Naive B cell (primary cell): ENCODE results near the gene KLHL12. TPM values are rescaled to one million over a fixed set of nuclear protein-coding genes. Genes with fewer than 3 reads are reported as not detected.

Source experiments
- ATAC-seq, 2 donors: fragments of 150-1000 bp; cut with Tn5 transposase; 2 replicates each; pipeline ENCODE4 v1.10.0; 2021; ENCODE audit warnings: low read depth in 2 of 2, mild to moderate bottlenecking in 2 of 2, moderate library complexity in 2 of 2
- DNase-seq: peaks from one replicate; pipeline ENCODE4 v3.0.0; 2022
- H3K27ac Mint-ChIP-seq, 6 donors: one replicate each; pipeline ENCODE4 v1.8.0; 2020 to 2022; ENCODE audit warnings: mild to moderate bottlenecking in 6 of 6, mixed read lengths in 6 of 6, moderate library complexity in 5 of 6, inconsistent platforms in 2 of 6
- H3K27me3 Mint-ChIP-seq, 3 donors: one replicate each; pipeline ENCODE4 v1.8.0; 2021 to 2022; ENCODE audit warnings: mixed read lengths in 3 of 3, mild to moderate bottlenecking in 1 of 3
- H3K36me3 Mint-ChIP-seq, 2 donors: one replicate each; pipeline ENCODE4 v1.8.0; 2020 to 2022; ENCODE audit warnings: mixed read lengths in 2 of 2, inconsistent platforms in 1 of 2, mild to moderate bottlenecking in 1 of 2
- H3K4me1 Mint-ChIP-seq, 3 donors: one replicate each; pipeline ENCODE4 v1.8.0; 2020 to 2022; ENCODE audit warnings: mixed read lengths in 3 of 3, inconsistent platforms in 1 of 3, mild to moderate bottlenecking in 1 of 3, moderate library complexity in 1 of 3
- H3K4me3 Mint-ChIP-seq, 8 donors: one replicate each; pipeline ENCODE4 v1.8.0; 2020 to 2022; ENCODE audit warnings: mild to moderate bottlenecking in 8 of 8, mixed read lengths in 8 of 8, moderate library complexity in 8 of 8, inconsistent platforms in 2 of 8
- H3K9me3 Mint-ChIP-seq, 7 donors: one replicate each; pipeline ENCODE4 v1.8.0; 2020 to 2022; ENCODE audit warnings: mixed read lengths in 7 of 7, mild to moderate bottlenecking in 5 of 7, inconsistent platforms in 2 of 7, moderate library complexity in 1 of 7
- polyA plus RNA-seq, 6 donors: library from polyadenylated mRNA; unstranded; fragments of 300-500 nt; fragmentation: Illumina TruSeq; gene quantifications; one replicate each; pipeline ENCODE4 v1.2.3, GENCODE V29; 2021; ENCODE audit warnings: low read depth in 6 of 6

Gene KLHL12
- polyA plus RNA-seq, 6 donors from 2014 or later: 16.3 to 34.1 (median 25.4) TPM

- DNase-seq: no peak
- H3K36me3 Mint-ChIP-seq: no peaks in the 10 kb centered on the region
- no peak overlapping the region for H3K4me3 Mint-ChIP-seq
- H3K27ac Mint-ChIP-seq: peak overlapping the region in 1 of 6 donors; percentile 10
- H3K27me3 Mint-ChIP-seq: peaks cover 0 to 26% (median 17%) of the 10 kb centered on the region in 3 donors
- ATAC-seq: no peak
- H3K4me1 Mint-ChIP-seq: peaks cover 16 to 18% (median 16%) of the 10 kb centered on the region in 3 donors
- H3K9me3 Mint-ChIP-seq: no peaks in the 10 kb centered on the region
Observed at GRCh38 chr1:202858789-202859414, 68.1 kb downstream of the KLHL12 start.

DNA sequence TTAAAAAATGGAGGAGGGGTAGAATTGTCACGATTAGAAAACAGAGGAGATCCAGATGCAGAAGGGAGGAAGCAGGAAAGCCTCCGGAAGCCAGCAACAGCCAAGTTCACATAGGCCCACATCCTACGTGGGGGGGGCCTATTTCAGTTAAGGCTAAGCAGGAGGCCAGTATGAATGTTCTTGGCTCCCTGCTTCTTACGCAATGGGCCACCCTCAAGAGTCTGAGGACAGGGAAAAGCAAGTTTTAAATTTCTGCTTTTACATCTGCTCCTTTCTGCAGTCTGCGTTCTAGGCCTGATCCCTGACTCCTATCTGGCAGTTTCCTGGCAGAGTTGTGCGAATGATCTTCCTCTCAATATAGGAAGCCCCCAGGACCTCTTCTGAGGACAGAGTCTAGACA is 68.7 kb downstream of the KLHL12 start:
- ATAC-seq (no peak), DNase-seq (no peak)
- Mint-ChIP-seq H3K27ac (no peak overlapping the region), H3K27me3 (peaks cover 0 to 26% (median 12%) of the 10 kb centered on the region in 3 donors), H3K36me3 (no peaks in the 10 kb centered on the region), H3K9me3 (no peaks in the 10 kb centered on the region), H3K4me3 (no peak overlapping the region), H3K4me1 (peaks cover 16 to 18% (median 16%) of the 10 kb centered on the region in 3 donors)

- no peak for DNase-seq
- no peaks in the 10 kb centered on the region for H3K9me3 Mint-ChIP-seq
- H3K27ac Mint-ChIP-seq: no peak overlapping the region
Observed at GRCh38 chr1:202857136-202857610, 69.9 kb downstream of the KLHL12 start.

GRCh38 chr1:202856014-202856413 is 71.0 kb downstream of the KLHL12 start:
- Mint-ChIP-seq H3K4me3 (no peak overlapping the region), H3K9me3 (no peaks in the 10 kb centered on the region), H3K27ac (no peak overlapping the region), H3K27me3 (peaks cover 0 to 14% (median 3%) of the 10 kb centered on the region in 3 donors), H3K4me1 (peaks cover 4 to 11% (median 4%) of the 10 kb centered on the region in 3 donors), H3K36me3 (no peaks in the 10 kb centered on the region)
- no peak for ATAC-seq
- no peak for DNase-seq

More at GRCh38 chr1:202857136-202857610, 69.9 kb downstream of the KLHL12 start:
- Mint-ChIP-seq H3K27me3 (peaks cover 0 to 26% (median 9%) of the 10 kb centered on the region in 3 donors), H3K36me3 (no peaks in the 10 kb centered on the region), H3K4me3 (peak overlapping the region in 1 of 8 donors; percentile 65), H3K4me1 (peaks cover 16 to 18% (median 16%) of the 10 kb centered on the region in 3 donors)
- no peak for ATAC-seq

GRCh38 chr1:202854787-202855186 is 72.2 kb downstream of the KLHL12 start:
- H3K9me3 Mint-ChIP-seq: no peaks in the 10 kb centered on the region
- H3K27ac Mint-ChIP-seq: peak overlapping the region in 1 of 6 donors; percentile 61
- peaks cover 5 to 9% (median 6%) of the 10 kb centered on the region in 3 donors for H3K4me1 Mint-ChIP-seq
- no peak overlapping the region for H3K4me3 Mint-ChIP-seq
- H3K36me3 Mint-ChIP-seq: no peaks in the 10 kb centered on the region
- ATAC-seq (no peak), DNase-seq (no peak)
- H3K27me3 Mint-ChIP-seq: peaks cover 0 to 7% (median 2%) of the 10 kb centered on the region in 3 donors

DNA sequence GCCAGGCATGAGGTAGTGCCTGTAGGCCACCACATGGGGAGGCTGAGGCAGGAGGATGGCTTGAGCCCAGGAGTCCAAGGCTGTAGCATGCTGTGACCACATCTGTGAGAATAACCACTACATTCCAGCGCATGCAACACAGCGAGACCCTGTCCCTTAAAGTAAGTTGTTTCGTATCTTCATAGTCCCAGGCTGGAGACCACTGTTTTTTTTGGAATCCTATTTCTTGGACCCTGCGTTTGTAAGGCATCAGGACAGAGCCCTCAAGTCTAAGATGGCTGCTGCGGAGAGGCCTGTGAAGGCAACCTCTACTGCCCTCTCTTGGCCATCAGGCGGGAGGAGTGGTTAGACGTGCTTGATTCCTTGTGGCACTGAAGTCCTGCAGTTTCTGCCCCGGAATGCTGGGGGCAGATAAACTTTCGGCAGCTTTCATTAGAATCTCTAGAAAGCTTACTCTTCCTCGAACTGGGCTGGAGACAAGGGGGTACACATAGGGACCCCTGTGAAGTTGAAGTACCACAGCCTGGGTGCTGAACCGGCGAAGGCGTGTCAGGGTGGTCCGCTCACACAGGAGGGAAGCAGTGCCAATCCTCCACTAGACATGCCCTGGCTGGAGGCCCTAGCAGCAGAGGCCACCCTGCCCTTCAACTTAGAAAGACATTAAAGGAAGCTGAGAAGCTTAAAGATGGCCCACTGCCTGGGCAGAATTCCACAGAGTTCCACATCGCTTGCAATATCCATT is 74.7 kb downstream of the KLHL12 start:
- ATAC-seq: peak; percentile 32 to 50
- Mint-ChIP-seq H3K36me3 (no peaks in the 10 kb centered on the region), H3K4me3 (no peak overlapping the region), H3K27ac (peak overlapping the region in 1 of 6 donors; percentile 33), H3K27me3 (no peaks in the 10 kb centered on the region), H3K4me1 (peaks cover 6 to 14% (median 13%) of the 10 kb centered on the region in 3 donors), H3K9me3 (no peaks in the 10 kb centered on the region)
- DNase-seq: no peak

DNA sequence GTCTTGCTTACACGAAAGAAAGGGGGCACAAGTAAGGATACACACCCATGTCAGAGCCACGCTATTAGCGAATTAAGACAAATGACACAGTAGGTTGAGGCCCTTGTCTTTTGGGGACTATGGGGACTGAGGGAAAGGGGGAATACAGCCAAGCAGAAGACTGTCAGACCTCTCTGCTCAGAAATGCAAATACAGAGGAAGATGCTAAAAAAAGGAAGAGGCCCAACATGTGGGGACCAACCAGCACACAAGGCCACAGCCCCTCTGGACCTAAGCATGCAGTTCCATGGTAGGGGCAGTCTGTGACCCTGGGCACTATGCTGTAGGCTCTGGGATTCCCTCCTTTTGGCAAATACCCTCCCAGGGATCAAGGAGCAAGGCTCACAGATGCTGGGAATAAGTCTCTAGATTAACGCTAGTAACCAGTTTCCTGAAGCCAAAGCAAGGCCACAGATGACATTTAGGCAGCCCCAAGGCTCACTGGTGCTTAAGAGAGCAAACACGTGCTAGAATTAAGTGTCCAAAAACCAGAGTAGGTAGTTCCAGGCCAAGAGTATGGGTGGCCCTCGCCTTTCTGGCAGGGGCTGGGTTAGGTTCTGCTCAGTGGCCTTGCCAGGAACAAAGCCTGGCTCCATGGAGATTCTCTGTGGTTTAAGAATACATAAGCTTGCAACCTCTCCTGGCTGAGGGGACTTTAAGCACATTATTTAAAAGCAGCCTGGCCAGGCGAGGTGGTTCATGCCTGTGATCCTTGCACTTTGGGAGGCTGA is 76.3 kb downstream of the KLHL12 start:
- DNase-seq: no peak
- H3K27me3 Mint-ChIP-seq: peaks cover 0 to under 1% (median 0%) of the 10 kb centered on the region in 3 donors
- H3K4me1 Mint-ChIP-seq: peaks cover 6 to 14% (median 13%) of the 10 kb centered on the region in 3 donors
- no peaks in the 10 kb centered on the region for H3K36me3 Mint-ChIP-seq
- H3K4me3 Mint-ChIP-seq: peak overlapping the region in 1 of 8 donors; percentile 16
- no peak for ATAC-seq
- peak overlapping the region in 3 of 6 donors; percentile 1 to 80 (median 74) for H3K27ac Mint-ChIP-seq
- no peaks in the 10 kb centered on the region for H3K9me3 Mint-ChIP-seq

- DNase-seq (no peak), ATAC-seq (peak; percentile 30 to 55)
- peaks cover 6 to 14% (median 13%) of the 10 kb centered on the region in 3 donors for H3K4me1 Mint-ChIP-seq
- H3K27me3 Mint-ChIP-seq: peaks cover 0 to 5% (median 0%) of the 10 kb centered on the region in 3 donors
- no peaks in the 10 kb centered on the region for H3K9me3 Mint-ChIP-seq
- peak overlapping the region in 1 of 6 donors; percentile 50 for H3K27ac Mint-ChIP-seq
- H3K36me3 Mint-ChIP-seq: no peaks in the 10 kb centered on the region
- H3K4me3 Mint-ChIP-seq: peak overlapping the region in 1 of 8 donors; percentile 42
Observed at GRCh38 chr1:202848191-202848542, 78.9 kb downstream of the KLHL12 start.

- DNase-seq (no peak), ATAC-seq (no peak)
- no peaks in the 10 kb centered on the region for H3K9me3 Mint-ChIP-seq
- H3K4me1 Mint-ChIP-seq: peaks cover 0 to 11% (median 9%) of the 10 kb centered on the region in 3 donors
- no peak overlapping the region for H3K4me3 Mint-ChIP-seq
- peaks cover 0 to 13% (median 0%) of the 10 kb centered on the region in 3 donors for H3K27me3 Mint-ChIP-seq
- no peak overlapping the region for H3K27ac Mint-ChIP-seq
- no peaks in the 10 kb centered on the region for H3K36me3 Mint-ChIP-seq
Observed at GRCh38 chr1:202844935-202845334, 82.1 kb downstream of the KLHL12 start.

DNA sequence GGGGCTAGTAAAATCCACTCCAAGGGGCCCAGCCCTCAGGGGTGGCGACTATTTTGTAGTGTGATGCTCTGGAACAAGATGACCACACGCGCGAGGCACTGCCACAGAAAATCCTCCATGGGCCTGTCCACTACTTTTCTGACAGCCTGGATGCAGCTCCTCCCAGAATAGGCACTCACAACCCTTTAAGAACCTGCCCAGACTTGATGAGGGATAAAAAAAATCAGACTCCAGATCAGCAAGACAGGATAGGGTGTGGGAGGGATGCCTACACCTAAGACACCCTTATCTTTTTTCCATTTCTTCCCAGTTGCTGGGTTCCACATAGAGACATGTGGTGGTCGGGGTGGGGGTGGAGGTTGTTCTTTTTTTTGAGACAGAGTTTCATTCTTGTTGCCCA is 82.8 kb downstream of the KLHL12 start:
- Mint-ChIP-seq H3K4me3 (no peak overlapping the region), H3K4me1 (peaks cover 0 to 9% (median 6%) of the 10 kb centered on the region in 3 donors), H3K27me3 (peaks cover 0 to 13% (median 0%) of the 10 kb centered on the region in 3 donors), H3K9me3 (no peaks in the 10 kb centered on the region), H3K36me3 (no peaks in the 10 kb centered on the region), H3K27ac (no peak overlapping the region)
- ATAC-seq (no peak), DNase-seq (no peak)

GRCh38 chr1:202843081-202843480 is 84.0 kb downstream of the KLHL12 start:
- Mint-ChIP-seq H3K36me3 (no peaks in the 10 kb centered on the region), H3K9me3 (no peaks in the 10 kb centered on the region), H3K27ac (peak overlapping the region in 2 of 6 donors; percentile 15 to 73), H3K27me3 (peaks cover 0 to 13% (median 2%) of the 10 kb centered on the region in 3 donors), H3K4me3 (peak overlapping the region in 1 of 8 donors; percentile 63), H3K4me1 (peaks cover under 1 to 5% (median 3%) of the 10 kb centered on the region in 3 donors)
- no peak for ATAC-seq
- DNase-seq: no peak
